GM19395 (cell line): Measurements from ENCODE around the gene SPAG7.

Experiments
- ATAC-seq: cut with Tn5 transposase; IDR thresholded peaks from one replicate; pipeline ENCODE4 v1.9.1; 2021; ENCODE audit warnings: mild to moderate bottlenecking, moderate library complexity; ENCODE audit not compliant: unreplicated experiment

The SPAG7 gene, protein sequence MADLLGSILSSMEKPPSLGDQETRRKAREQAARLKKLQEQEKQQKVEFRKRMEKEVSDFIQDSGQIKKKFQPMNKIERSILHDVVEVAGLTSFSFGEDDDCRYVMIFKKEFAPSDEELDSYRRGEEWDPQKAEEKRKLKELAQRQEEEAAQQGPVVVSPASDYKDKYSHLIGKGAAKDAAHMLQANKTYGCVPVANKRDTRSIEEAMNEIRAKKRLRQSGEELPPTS

DNA sequence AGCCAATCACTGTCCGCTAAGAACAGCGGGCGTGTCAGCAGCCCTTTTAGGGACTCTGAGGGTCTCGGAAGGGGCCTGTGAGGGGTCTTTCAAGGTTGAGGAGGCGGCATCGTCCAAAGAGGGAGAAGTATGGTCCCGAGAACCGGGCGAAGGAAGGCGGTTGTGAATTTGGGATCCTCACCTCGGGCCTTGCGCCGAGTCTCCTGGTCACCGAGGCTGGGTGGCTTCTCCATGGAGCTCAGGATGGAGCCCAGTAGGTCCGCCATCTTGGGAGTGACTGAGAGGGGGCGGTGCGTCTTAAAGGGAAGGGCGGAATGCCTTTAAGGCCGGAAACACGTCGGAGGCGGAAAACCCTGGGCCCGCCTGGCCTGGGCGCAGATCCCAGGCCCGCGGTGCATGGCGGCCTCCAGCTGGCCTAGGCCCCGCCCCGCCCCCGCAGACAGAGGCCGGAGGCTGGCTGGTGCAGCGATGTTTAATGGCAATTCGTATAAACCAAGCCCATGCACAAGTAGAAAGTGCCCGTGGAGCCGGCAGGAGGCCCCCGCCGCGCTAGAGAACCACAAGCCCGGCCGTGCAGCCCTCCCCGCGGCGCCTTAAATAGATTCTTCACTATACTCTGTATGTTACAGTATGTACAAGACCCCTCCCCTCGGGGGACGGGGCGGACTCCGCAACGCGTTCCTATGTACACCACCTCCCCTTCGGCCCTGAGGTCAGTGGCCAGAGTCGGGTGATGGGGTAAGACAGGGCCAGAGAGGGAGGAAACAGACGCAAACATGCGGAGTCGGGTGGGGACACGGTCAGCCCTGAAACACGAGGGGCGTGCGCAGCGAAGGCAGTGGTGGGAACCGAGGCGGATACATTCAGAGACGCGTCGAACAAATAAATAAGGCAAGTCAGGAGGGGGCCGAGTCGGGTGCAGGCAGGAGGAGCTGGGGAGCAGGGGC is at the start of gene SPAG7:
Gene SPAG7, minus strand, starts transcription at position 279 of the 947 bp plus-strand sequence. Its CDS starts 13 bp downstream, at position 266.
- peak; percentile 62 for ATAC-seq

DNA sequence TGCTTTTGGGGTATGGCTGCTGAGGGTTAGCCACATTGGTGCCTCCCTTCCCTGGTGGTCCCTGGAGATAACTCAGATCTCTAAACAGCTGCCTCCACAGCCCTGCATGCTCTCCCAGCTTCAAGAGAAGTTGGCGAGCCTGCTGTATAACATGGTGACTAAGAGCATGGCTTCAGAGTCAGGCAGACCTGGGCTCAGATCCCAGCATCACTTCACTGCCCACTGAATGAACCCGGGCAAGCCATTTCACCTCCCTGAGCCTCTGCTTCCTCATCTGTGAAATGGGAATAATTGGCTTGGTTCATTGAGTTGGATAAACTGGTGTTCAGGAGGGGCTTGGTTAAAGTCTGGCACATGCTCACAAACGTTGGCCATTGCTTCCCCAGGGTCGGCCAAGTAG is 46.7 kb upstream of the SPAG7 start:
- ATAC-seq: no peak

DNA sequence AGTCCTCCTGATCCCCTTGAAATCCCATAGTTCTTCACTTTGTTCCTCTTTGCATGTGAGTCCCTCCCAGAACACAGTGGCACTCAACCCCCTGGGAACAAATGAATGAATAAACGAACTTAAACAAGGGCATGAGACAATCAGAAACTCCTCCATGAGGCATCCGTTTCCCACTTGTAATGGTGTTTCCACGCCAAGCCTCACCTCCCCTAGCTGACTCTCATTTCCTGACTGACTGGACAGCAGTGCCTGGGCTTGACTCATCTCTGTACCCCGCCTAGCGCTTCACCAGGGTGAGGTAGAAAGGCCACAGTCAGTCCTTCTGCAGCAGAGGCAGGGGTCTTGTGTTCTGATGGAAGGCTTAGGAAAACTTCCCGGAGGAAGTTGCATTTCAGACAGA is 44.3 kb upstream of the SPAG7 start:
- ATAC-seq: no peak

DNA sequence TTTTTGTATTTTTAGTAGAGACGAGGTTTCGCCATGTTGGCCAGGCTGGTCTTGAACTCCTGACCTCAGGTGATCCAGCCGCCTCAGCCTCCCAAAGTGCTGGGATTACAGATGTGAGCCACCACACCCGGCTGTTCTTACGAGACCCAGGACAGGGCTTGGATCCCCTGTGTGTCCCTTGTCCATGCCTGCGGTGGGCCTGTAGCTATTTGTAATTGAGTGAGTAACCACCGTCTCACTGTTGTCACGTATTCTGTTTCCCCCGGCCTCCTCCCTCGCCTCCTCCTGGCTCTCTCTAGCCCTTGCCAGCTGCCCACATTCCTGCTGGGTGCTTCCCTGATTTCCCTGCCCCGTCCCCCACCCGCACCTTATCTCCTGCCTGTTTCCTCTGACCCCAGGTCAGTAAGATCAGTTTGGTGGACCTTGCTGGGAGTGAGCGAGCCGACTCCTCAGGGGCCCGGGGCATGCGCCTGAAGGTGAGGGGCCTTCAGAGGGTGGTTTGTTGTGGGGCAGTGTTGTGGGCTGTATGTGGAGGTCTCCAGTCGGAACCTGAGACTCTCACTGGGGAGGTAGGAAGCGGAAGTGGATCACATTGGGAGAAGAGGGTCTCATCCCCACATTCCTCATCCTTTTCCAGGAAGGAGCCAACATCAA is 35.7 kb upstream of the SPAG7 start:
- no peak for ATAC-seq

DNA sequence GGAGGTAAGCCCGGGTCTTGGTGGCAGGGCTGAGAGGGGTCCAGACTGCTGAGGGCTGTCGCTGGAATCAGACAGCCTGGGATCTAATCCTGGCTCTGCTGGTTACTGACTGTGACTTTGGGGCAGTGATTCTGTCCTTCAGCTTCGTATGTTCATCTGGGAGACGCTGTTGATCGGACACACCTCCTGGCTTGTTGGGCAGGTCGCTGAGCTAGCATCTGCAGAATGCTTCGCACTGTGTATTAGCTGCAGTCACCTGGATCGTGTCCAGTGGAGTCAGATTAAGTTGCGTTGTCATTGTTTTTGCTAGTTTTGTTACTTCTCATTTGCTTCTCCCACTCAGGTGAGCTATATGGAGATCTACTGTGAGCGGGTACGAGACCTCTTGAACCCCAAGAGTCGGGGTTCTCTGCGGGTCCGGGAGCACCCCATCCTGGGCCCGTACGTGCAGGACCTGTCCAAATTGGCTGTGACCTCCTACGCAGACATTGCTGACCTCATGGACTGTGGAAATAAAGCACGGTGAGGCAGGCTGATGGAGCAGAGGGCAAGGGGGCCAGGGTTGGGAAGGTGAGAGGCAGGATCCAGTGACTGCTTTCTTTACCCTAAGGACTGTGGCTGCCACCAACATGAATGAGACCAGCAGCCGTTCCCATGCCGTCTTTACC is 34.6 kb upstream of the SPAG7 start:
- no peak for ATAC-seq

DNA sequence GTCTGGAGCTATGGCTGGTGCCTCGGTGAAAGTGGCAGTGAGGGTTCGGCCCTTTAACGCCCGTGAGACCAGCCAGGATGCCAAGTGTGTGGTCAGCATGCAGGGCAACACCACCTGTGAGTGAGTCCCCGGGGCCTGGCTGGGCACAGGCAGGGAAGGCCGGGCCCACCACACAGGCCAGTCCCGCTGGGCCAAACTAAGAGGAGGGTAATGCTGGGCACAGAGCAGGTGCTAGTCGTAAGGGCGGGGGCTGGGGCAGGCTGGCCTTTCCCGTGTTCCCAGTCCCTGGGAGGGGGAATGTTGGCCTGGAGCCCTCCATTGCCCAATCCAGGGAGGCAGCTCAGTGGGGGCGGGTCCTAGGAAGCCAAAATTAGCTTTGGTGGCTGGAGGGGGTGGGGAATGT is 32.6 kb upstream of the SPAG7 start:
- ATAC-seq: no peak

DNA sequence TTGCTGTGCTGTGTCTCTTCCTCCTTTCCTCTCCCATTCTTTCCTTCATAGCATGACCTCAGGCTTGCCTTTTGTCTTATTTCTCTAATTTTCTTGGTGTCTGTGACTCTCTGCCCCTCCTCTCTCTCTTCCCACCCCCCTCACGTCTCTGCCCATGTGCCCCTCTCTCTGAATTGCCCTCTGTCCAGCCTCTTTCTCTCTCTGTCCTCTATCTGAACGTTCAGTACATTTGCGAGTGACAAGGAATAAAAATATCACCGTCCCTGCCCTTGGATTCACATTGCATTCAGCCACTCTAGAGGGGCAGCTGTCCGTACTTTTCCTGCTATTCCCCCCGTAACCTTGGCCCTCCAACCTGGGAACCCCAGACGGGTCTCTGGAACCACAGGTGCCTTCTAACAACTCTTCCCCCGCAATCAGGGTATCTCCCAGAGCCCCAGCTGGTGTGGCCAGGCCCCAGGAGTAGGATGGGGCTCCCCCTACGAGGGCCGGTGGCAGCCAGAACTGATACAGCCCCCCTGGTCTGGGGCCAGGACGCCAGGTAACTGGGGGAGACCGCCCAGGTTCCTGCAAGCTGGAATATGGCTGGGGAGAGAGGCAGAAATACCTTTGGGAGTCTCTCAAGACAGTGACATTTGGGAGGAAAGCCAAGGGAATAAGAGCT is 31.9 kb upstream of the SPAG7 start:
- no peak for ATAC-seq

DNA sequence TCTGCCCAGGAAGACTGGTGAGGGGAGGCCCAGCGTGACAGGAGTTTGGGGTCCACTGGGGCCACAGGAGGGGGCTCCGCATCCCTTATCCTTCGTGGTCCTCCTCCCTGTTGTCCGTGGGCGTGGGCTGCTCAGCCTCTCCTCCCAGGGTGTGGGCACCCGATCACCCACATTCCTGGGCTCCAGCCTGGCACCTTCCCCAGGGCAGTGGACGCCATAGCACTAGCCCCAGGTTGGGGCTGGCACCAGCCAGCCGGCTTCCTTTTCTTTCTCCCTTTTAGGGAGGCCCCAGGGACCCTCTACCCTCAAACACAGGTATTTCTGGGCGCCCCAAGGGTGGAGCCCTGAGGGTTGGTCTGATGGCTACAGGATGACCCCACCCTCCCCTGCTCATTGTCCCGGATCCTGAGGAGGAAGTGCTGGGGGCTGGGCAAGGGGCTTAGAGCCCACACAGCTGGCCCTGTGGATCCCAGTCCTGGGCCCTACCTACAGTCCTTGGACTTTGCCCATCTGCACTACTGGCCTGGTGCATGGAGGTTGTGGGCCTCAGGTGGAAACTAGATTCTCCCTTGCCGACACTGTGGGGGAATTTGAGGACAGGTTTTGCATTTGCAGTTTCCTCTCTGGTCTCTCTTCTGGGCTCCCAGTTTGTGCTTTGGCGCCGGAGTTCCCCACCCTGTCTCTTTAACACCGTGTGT is 31.3 kb upstream of the SPAG7 start:
- ATAC-seq: no peak

DNA sequence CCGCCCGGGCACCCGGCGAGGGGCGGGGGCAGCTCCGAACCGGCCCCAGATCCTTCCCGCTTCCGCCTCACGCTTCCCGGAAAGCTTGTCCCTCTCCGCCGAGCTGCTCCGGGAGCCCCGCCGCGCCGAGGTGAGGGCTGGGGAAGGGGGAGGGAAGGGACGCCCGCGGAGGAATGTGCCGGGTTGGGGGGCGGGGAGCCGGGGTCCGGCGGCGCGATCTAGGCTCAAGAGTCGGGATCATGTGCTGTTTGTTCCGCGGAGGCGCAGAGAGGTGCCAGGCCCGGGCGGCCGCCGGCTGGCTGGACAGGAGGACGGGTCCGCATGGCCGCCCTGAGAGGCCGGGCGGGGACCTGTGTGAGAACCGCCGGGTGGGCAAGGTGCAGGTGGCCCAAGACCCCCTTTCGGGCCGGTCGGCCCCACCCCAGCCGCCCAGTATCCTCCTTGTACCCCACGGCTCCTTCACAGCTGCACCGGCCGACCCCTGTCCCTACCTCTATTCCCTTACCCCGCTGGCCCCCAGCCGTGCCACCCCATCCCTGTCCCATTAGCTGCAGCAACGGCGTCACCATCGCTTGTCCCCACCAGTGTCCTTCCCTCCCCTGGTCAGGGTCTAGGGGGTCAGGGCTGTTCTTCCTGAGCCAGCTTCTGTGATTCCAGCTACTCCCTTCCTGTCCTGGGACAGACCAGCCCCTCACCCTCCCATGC is 30.6 kb upstream of the SPAG7 start:
- peak; percentile 8 for ATAC-seq

DNA sequence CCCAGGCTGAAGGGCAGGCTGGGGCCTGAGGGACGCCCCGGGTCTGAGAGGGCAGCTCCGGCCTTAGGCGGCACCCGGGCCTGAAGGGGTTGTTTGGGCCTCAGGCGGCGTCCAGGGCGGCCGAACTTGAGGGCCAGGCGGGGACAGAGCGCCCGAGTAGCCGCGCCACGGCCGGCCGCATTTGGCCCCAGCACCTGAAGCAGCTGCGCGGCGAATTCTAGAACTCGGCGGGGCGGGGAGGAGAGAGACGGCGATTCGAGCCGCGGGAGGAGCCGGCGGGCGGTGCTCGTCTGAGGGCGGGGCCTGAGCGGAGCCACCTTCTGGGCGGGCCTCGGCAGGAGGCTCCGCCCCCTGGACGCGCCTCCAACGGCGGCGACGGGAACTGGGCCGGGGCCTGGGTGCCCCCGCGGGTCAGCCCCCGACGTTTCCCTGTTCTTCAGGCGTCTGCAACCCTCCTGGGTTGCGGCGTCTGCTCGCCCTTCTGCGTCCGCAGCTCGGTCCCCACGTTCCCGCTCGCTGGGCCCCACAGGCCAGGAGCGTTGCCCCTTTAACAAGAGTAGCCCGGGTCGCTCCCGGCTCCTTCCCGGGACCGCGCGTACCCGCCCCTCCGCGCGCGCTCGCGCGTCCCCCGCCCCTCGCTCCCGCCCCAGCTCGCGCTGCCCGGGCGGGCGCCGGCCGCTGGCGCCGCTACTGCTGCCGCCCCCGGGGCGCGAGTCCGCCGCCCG is 29.8 kb upstream of the SPAG7 start, which contains the start of the genes INCA1 and KIF1C:
Gene INCA1, minus strand, starts transcription at position 221 of the 725 bp plus-strand sequence. CDS start 3,085 bp downstream, outside the sequence.
Gene KIF1C, plus strand, starts transcription at position 649 of the 725 bp plus-strand sequence. CDS start 2,297 bp downstream, outside the sequence.
- peak; percentile 82 for ATAC-seq

DNA sequence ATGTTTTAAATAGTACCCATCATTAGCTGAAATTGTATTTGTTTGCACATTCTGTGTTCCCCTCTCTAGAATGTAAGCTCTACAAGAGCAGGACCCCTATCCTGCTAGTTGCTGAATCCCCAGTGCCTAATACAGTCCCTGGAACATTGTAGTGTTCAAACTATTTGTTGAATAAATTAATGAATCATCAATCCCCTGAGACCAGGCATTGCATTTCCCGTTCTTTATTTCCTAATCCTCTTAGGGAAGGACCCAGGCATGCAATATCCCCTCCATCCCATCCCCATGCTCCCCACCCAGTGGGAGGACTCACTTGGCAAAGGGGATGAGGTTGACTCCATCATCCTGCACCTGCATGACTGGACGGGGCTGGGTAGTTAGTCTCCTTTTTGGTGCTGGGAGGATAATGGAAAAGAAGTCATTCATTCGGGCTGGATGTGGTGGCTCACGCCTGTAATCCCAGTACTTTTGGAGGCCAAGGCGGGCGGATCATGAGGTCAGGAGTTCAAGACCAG is 26.5 kb upstream of the SPAG7 start:
- ATAC-seq: no peak

DNA sequence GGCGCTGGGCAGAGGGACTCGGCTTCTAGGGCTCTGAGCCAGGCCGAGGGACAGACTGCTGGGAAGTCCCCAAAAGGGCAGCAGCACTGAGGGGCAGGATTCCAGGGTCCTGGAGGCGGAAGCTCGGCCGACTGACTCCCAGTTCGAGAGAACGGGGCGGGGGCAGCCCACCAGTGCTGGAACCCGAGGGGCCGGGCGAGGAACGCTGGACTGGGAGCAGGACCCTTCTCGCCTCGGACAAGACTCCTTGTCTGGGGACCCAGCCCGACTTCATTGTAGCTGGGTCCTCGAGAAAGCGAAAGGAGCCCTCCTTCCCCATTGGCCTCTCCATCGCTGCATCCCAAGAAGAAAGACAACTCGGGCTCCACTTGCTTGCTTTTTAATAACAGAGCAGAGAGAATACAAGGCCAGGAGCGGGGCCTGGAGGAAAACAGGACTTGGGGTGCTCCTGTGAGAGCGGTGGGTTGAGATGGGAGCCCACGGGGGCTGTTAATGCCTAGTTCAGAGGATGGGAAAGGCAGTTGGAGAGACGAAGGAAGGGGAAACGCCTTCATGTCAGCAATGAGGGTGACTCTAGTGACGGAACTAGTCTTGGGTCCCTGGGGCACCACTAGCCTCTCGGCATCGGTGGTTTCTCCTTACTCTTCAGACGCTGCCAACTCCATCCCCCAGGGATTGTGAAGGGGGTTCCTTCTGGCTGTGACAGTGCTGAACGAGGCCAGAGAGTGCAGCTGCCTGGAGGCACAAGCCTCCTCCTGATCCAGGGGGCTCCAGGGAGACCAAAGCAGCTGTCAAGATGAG is 20.4 kb upstream of the SPAG7 start:
- peak; percentile 18 for ATAC-seq

DNA sequence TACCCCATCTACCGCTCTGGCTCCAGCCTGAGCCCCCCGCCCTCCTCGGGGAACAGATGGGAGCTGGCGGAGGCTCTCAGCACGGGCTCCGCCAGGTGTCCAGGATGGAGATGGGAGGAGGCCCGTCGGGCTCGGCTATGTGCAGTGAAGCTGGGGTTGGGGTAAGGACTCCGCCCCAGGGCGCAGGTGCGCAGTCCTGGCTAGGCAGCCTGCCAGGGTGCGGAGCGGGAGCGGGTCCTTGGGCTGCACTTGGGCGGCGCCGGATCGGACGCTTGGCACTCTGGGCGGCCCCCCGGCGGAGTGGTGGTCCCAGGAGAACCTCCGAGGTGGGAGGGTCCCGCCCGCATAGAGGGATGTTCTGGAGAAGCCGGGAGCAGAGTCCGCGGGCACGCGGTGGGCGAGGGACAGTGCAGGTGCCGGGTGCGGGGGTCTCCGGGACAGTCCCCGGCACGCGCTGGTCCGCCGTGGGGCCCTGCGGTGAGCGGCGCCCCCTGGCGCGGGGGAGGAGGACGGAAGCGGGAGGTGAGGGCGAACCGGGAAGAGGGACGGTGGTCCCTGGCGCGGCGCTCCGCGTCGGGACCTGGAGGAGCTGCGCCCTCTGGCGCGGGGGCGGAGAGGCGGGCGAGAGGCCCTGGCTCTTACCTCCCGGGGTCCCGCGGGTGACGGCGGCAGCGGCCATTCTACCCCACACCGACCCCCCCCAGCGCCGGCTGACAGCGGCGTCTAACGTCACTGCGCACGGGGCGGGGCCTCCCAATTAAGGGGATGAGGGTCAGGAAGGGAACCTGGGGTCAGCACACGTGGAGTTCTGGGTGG is 19.5 kb upstream of the SPAG7 start, which contains the start of gene CAMTA2:
Gene CAMTA2, minus strand, starts transcription at position 725 of the 816 bp plus-strand sequence. CDS start 1,453 bp downstream, outside the sequence.
- ATAC-seq: peak; percentile 61

DNA sequence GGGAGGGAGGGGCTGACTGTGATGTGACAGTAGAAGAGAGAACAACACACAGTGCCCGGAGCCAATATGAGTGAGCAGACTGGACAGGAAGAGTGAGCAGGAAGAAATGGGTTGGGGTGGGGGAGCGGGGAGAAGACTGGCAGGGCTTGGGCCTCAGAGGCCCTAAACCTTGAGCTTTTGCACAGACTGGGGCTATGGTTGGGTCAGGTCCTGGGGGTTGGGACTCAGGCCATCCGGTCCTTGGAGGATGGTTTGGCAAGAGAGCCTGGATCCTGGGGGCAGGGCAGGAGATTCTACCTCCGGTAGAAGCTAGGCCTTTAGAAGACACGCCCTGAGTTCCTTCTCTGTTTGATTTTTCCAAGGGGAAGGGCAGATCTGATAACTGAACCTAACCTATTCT is 18.8 kb upstream of the SPAG7 start:
- no peak for ATAC-seq

DNA sequence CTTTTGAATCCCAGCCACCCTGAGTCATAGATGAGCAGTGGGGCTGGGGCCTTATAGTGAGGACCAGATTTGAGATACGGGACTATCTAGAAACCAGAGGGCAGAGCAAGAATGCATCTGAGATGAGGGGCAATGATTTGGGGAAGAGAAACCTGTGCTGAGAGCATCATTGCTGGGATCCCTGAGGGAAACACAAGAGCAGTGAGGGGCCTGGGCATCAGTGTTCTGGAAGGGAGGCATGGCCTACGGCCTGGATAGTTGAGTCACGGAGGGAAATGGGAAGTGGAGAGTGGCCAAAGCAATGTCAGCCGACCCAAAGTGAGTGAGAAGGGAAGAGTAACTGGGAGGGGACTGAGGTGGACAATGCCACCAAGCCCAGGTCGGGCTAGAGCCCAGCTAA is 14.7 kb upstream of the SPAG7 start:
- ATAC-seq: no peak

DNA sequence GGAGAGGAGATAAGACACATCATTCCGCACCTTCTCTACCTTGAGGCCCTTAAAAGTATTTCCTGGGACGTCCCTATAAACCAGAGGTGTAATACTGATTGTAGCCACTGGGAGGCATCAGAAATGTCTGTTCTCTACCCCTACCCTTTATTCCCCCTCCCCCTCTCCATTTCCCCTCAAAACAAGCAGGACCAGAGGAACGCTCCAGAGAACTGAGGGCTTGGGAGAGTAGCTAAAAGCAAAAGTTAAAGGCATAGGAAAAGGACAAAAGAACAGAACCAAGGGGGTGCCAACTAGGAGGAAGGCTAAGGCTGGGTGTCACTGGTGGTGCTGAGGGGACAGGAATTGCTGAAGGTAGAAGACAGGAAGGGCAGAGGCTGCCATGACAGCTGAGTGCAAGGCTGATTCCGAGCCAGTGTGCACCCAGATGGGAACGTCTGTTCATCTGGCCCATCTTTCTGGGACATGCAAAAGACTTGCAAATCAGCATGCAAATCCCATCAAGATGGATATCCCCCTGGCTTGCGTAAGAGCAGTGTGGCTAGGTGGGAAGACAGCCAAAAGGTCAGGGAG is 13.1 kb upstream of the SPAG7 start:
- ATAC-seq: no peak
